Measurements from ENCODE around the gene GNB1L.
A peak's percentile ranks its signal among the peaks of the same experiment; 100 is the strongest.

Gene GNB1L

GRCh38 chr22:19757985-19758895 is 96.4 kb downstream of the GNB1L start:
- no peak for DNase-seq

DNA sequence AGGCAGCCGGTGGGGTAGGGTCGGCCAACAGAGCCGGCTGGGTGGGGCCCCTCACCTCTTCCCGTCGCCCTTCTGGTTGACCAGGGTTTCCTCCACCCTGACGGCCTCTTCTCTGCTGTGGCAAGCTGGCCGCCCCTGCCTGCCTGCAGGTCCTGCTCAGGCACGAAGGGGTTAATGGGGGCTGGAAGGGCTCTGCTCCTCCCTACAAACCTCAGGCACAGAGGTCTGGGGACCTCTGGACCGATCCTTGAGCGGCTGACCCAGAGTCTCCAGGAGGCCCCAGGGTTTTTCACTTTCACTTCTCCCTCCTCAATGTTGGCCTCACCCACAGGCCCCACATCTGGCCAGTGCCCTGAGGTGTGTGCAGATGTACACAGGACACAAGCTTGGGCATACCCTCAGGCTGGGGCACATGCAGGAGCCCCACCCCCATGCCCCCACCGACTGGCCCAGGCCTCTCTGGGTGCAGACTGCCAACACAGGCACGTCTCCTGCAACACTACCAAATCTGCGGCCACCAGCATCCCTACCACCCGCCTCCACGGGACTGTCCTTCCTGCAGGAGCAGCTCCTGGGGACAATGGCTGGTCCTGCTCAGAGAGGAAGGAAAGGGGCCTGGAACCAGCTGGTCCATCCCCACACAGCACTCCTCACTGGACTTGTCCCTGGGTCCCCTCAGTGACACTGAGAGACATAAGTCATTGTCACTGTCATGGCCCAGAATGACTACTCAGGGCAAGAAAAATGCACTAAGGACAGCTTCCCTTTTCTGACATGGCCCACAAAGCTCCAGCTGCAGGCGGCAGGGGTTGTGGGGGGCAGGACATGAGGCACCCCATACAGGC is 97.3 kb downstream of the GNB1L start:
- DNase-seq = no peak

DNA sequence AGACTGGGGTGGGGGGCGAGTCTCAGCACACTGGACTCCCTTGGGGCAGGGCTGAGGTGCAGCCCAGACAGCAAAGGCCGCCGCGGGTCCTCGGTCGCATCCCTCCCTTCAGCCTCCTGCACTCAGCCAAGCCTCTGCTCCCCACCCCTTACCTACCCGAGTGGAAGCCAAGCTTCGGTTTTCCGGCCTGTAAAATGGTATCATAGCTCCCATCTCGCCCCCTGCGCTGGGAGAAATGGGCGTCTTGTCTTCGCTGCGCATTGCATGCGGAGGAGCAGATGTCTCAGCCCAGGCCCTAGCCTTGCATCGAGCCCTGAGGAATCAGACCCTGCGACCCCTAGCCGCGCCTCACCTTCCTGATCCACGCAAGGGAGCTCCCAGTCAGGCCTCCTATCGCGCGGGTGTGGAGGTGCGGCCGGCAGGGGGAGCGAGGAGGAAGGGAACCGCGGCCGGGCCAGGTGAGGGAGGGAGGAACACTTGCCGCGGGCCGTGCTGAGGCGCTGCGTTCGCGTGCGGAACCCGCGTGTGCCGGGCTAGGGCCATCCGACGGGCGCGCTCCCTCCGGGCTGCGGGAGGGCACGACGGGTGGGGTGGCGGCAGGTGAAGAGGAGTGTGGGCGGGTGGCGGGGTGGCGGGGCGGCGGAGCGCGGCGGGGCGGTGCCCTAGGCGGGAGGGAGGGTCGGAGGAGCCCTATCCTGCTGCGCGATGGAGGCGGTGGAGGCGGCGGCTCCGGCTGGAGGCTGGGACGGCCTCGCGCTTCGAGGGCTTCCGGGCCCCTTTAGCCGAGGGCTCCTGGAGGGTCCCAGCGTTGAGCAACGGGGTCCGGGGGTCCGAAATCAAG is 98.2 kb downstream of the GNB1L start:
- DNase-seq = peak; percentile 69

DNA sequence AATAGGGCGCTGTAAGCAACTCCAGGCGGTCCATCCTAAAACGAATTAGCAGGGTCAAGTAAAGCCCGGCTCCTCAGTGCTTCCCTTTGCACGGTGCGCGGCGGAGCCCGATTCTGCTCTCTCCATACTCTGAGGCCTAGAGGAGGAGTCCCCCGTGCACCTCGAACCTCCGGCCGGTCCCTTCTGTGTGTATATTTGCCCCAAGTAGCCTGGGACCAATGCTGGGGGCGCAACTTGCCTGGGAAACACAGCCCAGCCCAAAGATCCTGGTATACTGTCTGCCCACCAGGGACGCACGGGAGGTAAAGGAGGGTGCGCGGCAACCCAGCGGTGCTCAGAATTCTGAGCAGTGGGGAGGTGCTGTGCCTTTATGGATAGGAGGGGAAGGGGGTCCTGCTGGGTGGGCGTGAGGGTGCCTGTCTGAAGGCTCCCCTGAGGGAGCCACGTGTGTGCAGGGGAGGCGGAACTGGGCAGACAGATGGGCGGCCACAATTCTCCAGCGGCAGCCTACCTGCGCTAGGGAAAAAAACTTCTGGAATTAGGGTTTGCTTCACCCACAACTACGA is 98.9 kb downstream of the GNB1L start:
- DNase-seq = no peak

DNA sequence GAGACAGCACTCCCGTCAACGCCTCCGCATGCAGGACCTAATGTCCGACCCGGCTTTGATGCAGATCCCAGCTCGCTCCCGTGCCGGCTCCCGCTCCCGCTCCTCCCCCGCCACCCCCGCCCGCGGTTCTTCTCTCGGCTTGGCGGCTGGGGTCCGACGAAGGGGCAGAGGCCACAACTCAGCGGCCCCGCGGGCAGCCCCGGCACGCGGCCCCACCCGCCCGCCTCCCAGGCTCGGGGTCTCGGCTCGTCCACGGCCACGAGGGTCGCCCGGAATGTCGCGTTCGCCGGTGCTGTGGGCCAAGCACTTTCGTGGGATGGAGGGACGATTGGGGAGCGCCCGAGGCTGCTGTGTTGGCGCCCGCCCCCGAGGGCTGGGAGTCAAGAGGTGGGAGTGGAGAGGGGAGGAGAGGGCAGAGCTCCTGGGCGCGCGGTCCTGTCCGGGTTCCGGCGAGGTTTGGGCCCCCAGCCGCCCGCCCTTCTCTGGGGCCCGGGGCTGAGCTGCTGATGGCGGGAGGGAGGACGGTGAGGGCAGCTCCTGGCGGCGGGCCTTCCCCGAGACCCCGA is 99.4 kb downstream of the GNB1L start:
- DNase-seq = no peak

- no peak for DNase-seq
These were observed 100.0 kb downstream of the GNB1L start for GRCh38 chr22:19754701-19755144.

DNA sequence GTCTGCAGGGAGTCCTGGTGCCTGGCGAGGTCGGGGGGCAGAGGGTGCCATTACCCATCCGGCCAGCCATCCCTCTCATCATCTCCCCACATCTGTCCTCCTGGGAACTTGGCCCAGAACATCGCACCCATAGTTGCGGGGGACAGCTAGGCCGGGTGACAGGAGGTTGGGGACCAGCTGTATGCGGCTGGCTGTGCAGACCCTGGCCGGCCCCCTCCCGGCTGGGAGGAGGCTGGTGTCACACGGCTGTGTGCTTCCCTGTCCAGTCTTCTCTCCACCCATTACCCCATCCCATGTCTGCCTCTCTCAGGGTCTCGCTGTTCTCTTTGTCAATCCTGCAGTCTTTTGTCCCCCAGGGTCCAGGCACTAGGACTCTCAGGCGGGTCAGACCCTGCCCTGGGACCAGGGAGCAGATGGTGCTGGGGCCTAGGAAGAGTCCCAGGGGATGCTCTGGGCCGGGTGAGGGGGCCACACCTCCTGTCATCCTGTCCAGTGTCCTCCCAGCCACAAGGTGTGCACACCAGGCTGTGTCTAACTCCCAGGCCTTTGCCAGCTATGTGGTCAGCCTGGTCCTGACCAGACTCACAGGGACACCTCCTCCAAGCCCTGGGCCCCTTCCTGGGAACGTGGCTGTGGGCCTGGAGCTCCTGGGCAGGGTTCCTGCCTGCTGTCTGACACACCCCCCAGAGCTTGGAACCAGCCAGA is 100.5 kb downstream of the GNB1L start:
- no peak for DNase-seq

DNA sequence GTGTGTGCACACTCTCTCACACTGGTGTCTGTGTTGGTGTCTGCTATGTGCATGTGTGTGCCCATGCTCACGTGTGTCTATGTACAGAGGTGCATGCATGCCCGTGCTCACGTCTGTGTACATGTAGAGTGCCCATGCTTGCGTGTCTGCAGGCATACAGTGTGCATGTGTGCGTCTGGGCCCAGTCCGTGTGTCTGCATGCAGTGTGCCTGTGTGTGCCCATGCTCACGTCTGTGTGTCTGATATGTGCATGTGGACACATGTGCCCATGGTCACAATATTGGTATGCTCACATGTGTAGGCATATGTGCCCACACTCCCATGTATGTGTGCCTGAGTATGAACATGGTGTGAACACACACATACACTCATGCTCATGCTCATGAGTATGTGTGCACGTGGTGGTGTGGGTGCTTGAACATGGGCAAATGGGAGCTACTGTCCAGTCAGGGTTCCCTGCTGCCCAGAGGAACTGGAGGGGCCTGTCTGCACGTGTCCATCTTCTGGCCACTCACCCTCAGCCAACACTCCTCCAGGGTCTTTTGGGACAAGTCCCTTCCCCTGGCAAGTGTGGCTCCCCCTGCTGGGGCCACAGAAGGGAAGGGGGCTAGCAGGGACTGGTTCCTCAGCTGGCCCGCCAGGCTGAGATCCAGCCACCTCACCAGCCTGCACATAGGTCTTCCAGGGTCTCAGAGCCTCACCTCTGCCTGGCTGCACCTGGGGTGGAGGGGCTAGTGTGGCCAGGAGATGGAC is 101.4 kb downstream of the GNB1L start:
- DNase-seq = no peak

GRCh38 chr22:19751497-19752245 is 103.0 kb downstream of the GNB1L start:
- no peak for DNase-seq

DNA sequence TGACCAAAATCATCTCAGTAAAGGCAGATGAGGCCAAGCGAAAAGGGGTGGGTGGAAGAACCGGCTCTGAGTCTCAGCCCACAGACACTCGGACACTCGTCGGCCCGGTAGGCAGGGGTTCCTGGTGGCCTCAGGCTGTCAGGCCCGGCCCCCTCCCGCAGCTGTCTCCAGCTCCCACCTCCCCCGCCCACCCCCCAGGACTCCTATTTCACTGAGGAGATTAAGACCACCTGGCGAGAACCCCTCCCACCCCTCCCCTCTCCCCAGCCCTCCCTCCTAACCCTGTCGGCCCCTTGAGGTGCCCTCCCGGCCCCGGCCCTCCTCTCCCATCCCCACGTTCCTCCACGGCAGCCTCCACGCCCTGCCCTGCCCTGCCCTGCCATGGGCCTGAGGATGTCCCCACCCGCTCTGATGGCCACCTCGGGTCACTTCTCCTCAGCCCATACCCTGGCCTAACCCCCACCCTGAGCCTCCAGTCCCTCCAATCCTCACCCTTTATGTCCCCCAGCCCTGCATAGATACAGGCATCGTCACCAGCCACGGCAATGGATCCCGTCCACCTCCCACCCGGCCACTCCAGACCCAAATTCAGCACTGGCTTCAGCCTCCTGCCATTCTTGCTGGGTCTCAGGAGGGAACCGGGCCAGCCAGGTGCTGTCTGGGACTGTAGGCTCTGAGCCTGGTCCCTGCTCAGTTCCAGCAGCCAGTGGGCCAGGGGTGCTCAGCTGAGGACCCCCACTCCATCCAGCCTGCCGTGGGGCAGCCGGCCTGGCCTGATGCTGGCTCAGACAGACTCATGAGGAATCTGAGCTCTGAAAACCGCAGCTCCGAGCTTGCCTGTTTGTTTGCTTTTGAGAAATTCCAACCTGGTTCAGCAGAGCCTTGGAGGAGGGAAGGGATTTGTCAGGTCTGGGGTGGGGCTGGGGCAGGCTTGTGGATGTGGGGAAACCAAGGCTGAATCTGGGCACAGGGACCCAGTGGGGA is 103.9 kb downstream of the GNB1L start:
- DNase-seq = no peak

DNA sequence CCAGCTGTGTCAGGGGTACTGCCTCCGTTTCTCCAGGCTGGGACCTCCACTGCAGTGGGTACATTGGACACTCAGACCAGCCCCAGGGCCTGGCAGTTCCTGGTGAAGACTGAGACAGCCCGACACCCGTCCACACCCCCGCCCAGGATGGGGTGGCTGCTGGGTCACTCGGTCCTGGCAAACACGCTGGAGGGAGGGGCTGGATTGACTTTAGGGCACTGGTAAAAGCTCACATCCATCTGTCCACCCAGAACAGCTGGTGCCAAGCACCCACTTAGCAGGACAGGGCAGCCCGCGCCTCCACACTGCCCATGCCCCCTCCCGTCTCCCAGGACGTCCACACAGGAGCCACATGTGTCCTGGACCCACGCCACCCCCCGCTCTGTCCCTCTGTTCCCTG is 104.8 kb downstream of the GNB1L start:
- DNase-seq = no peak

DNA sequence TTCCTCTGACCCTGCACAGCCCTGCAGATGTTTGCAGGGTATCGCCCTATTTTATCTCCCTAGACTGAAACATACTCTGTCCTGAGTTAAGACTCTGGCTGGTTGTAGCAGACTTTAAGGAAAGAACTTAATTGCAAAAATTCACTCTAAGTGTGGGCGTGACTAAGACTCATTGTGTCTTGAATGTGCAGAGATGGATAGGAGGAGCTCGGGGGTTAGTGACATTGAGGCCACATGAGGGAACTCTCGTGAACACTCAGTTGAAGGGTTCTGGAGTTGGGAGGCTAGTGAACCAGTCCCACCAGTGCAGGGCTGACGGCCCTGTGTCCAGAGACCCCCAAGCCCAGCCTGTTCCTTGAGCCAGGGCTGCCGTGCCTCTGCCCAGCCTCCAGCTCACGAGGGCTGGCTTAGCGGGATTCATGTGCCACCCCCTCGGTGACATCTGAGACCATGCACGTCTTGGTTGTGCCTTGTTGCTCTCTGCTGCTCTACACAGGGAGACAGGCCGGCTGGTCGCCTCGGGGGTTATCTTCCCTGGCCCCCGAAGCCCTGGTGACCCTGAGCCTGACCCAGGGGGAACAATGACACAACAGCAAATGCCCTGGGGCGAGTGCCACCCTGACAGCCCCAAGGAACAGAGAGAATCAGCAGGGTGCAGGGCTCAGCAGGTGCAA is 105.5 kb downstream of the GNB1L start:
- DNase-seq = no peak

- DNase-seq = no peak
These were observed 106.5 kb downstream of the GNB1L start for GRCh38 chr22:19748139-19748538.

DNA sequence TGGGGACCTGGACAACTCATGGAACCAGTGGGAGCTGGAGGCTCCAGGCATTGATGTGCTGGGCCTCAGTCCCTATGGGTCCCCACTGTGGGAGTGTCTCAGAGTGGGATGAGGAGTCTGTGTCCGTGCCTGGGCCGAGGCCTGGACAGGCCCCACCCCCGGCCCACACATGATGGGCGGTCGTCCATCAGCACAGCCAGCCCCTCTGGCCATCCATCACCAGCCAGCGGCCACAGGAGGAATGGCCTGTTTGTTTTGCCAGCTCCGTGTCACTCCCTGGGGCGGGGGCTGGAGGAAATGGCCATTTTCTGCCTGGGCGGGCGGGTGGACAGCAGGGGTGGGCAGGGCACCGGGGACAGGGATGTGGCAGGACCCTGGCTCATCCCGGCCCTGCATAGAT is 107.1 kb downstream of the GNB1L start:
- DNase-seq = no peak

GRCh38 chr22:19746726-19747125 is 107.9 kb downstream of the GNB1L start:
- DNase-seq = no peak

- no peak for DNase-seq
These were observed 109.2 kb downstream of the GNB1L start for GRCh38 chr22:19745155-19746101.
